Epithelial cell of esophagus (primary cell): ENCODE results near the gene SLCO6A1.

Experiments used
- DNase-seq: peaks from one replicate; pipeline ENCODE4 v3.0.0; 2010; ENCODE audit warnings: low read depth
- H3K4me3 ChIP-seq: 2 replicates; pipeline ENCODE4 v1.5.1; 2011; ENCODE audit warnings: mild to moderate bottlenecking, low read length, control low read depth
- TF ChIP-seq, protein P1 (sequence below): IDR thresholded peaks from 2 replicates; pipeline ENCODE4 v1.5.1; 2011; ENCODE audit warnings: low read depth, mild to moderate bottlenecking, low read length, control low read depth, inconsistent platforms; ENCODE audit not compliant: insufficient read depth; ENCODE audit errors: missing control alignments

Gene SLCO6A1

DNA sequence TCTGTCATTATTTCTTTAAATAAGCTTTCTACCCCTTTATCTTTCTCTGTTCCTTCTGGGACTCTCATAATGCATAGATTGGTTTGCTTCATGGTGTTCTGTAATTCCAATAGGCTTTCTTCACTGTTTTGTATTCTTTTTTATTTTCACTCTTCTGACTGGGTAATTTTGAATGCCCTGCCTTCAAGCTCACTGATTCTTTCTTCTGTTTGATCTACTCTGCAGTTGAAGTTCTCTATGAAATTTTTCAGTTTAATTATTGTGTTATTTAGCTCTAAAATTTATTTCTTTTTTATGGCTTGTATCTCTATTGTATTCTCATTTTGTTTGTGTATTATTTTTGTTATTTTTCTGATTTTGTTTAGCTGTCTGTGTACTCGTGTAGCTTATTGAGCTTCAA lies 113.4 kb downstream of the SLCO6A1 start:
- TF ChIP-seq, protein P1, sequence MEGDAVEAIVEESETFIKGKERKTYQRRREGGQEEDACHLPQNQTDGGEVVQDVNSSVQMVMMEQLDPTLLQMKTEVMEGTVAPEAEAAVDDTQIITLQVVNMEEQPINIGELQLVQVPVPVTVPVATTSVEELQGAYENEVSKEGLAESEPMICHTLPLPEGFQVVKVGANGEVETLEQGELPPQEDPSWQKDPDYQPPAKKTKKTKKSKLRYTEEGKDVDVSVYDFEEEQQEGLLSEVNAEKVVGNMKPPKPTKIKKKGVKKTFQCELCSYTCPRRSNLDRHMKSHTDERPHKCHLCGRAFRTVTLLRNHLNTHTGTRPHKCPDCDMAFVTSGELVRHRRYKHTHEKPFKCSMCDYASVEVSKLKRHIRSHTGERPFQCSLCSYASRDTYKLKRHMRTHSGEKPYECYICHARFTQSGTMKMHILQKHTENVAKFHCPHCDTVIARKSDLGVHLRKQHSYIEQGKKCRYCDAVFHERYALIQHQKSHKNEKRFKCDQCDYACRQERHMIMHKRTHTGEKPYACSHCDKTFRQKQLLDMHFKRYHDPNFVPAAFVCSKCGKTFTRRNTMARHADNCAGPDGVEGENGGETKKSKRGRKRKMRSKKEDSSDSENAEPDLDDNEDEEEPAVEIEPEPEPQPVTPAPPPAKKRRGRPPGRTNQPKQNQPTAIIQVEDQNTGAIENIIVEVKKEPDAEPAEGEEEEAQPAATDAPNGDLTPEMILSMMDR = no peak
- no peak for DNase-seq
- no peak overlapping the region for H3K4me3 ChIP-seq

DNA sequence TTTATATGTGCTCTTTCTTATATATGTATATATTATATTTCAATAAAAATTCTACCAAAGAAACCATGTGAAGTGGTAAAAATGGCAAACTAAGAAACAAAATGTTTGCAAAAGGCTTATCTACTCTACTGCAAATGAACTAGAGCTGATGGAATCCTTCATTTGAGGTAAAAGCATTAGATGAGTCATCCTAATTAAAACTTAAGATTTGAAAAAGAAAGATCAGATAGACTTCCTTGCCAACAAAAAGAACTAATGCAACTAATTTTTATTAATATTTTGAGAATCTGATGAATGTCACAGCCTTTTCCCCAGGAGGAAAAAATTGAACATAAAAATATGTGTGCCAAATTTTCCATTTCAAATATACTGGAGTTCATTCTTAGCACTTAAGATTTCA lies 118.6 kb downstream of the SLCO6A1 start:
- no peak for DNase-seq
- TF ChIP-seq, protein P1 = no peak
- H3K4me3 ChIP-seq = no peak overlapping the region

DNA sequence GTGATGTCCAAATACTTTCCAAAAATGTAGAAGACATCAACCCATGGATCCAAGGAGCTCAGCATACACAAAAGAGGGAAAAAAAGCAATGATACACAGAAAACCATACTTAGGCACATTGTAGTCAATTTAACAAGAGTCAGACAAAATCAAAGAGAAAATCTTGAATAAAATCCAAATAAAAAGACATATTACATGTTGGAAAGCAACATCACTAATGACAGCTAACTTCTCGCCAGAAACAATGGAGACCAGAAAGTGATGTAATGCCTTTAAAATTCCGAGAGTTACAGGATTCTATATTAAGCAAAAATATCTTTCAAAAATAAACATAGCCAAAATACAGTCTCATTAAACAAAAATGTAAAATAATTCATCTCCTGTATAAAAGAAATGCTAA lies 122.9 kb downstream of the SLCO6A1 start:
- no peak for DNase-seq
- no peak overlapping the region for H3K4me3 ChIP-seq
- TF ChIP-seq, protein P1 = no peak

DNA sequence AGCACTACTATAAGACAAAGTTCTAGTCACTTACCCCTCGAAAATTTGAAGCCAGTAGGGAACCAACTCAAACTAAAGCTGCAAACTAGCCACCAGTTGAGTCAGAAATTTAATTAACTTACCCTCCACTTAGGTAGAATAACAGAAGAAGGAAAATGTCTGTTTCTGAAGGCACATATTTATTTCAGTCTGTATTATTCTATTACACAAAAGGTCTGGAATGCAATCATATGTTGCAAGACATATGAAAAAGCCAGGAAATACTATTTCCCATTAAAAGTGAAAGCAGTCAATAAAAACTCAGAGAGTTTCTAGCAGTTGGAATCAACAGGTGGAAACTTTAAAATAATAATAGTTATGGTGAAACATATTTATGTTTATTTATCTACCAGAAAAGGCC lies 123.5 kb downstream of the SLCO6A1 start:
- TF ChIP-seq, protein P1 = no peak
- no peak overlapping the region for H3K4me3 ChIP-seq

DNA sequence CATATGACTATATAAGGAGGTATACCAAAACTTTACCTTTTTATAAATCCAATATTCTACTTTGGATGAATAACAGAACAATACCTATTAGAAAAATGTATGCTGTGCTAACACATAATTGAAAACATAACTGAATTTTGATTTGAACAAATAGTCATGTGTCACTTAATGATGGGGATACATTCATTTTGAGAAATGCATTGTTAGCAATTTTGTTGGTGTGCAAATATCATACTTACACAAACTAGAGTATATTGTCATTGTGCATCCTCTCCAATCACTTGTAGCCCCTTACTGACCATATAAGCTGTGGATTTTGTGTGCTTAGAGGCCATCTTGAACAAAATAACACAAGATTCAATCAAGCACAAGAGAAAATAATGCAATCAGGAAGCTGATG lies 130.4 kb downstream of the SLCO6A1 start:
- no peak overlapping the region for H3K4me3 ChIP-seq
- TF ChIP-seq, protein P1 = no peak
- no peak for DNase-seq

More for the DNA sequence above, 123.5 kb downstream of the SLCO6A1 start:
- DNase-seq = no peak

DNA sequence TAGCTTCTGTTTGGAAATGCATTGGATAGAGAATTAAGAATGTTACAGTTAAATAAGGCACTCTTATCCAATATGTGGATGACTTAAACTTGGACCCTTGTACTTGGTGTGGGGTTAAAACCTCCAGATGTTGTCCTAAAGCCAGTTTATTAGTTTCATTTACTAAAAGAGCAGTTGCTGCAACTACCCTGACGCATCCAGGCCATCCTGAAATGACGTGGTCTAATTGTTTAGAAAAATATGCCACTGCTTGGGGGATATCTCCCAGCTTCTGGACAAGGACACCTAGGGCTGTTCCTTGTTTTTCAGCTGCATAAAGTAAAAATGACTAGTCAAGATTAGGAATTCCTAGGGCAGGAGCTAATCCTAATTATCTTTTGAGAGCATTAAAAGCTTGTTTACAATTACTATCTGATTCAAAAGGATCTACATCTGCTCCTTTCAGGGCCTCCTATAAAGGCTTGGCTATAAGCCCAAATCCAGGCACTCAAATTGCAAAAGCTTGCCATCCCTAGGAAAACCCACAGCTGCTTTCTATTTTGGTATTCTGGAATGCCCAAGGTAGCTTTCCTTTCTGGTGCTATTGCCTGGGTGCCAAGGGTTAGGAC lies 157.0 kb downstream of the SLCO6A1 start:
- no peak for DNase-seq
- TF ChIP-seq, protein P1 = no peak
- no peak overlapping the region for H3K4me3 ChIP-seq

DNA sequence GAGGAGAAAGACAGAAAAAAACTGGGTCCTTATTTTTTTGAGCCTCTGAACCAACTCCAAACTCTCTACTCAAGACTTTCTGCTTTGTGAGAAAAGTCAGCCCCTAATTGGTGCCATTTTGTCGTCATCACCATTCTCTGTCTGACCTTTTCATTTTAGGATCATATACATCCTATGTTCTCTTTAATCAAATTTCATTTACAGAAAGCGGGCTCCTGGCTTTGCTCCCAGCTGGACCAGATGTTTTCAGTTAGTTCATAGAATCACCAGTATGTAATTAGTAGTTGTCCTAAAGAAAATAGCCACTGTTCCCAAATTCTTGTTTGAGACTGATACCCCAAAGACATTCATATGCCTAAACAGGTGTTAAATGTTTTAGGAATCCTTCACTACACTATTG lies 174.1 kb downstream of the SLCO6A1 start:
- no peak overlapping the region for H3K4me3 ChIP-seq
- DNase-seq = no peak
- TF ChIP-seq, protein P1 = no peak
